Panc1 (cell line): ENCODE data around the gene TBX5. TPM values are rescaled to one million over a fixed set of nuclear protein-coding genes. Genes with fewer than 3 reads are reported as not detected.

Source experiments
- ATAC-seq: fragments of 200-7000 bp; cut with Tn5 transposase; 2 replicates; pipeline ENCODE4 v1.9.1; 2020; ENCODE audit warnings: mild to moderate bottlenecking, moderate library complexity
- BruUV-seq: library from RNA; stranded (reverse); fragments of 400-500 nt; replicated peaks from 2 replicates; lab custom pipeline; 2021; lab: Mats Ljungman, UMichigan
- CTCF ChIA-PET: fragments of 300-600 bp; sonication (Branson Sonifier 250); formaldehyde crosslinking; loops from one replicate; lab custom pipeline; 2022; ENCODE audit warnings: antibody characterized with exemption; lab: Charles Lee
- POLR2A ChIA-PET: fragments of 300-600 bp; sonication (Branson Sonifier 250); formaldehyde crosslinking; loops from one replicate; lab custom pipeline; 2022; ENCODE audit warnings: antibody characterized with exemption; lab: Charles Lee
- DNase-seq: peaks from one replicate; pipeline ENCODE4 v3.0.0-alpha.2; 2010; ENCODE audit warnings: low read depth, low spot score
- H3K27ac ChIP-seq: 2 replicates; pipeline ENCODE4 v1.5.1; 2011; ENCODE audit warnings: mild to moderate bottlenecking, low read length, inconsistent platforms
- H3K27me3 ChIP-seq: fragments of 200-500 bp; sonication (Bioruptor generic); 2 replicates; pipeline ENCODE4 v1.6.0; 2014; ENCODE audit warnings: low read length, inconsistent platforms; ENCODE audit not compliant: control insufficient read depth, insufficient read depth
- H3K36me3 ChIP-seq: fragments of 200-500 bp; sonication (Bioruptor generic); 2 replicates; pipeline ENCODE4 v1.5.1; 2014; ENCODE audit warnings: inconsistent platforms, mild to moderate bottlenecking, low read length, moderate library complexity; ENCODE audit not compliant: control insufficient read depth, insufficient read depth
- H3K4me1 ChIP-seq: 2 replicates; pipeline ENCODE4 v1.5.1; 2011; ENCODE audit warnings: inconsistent platforms, mild to moderate bottlenecking, low read length, moderate library complexity; ENCODE audit not compliant: control insufficient read depth, insufficient read depth
- H3K4me3 ChIP-seq, 2 experiments: 2 replicates each; pipeline ENCODE4 v1.5.1; 2011 to 2012; ENCODE audit warnings: low read depth in 2 of 2, low read length in 2 of 2, mild to moderate bottlenecking in 2 of 2, inconsistent platforms in 1 of 2, moderate library complexity in 1 of 2
- H3K9me3 ChIP-seq: fragments of 200-500 bp; sonication (Bioruptor generic); 2 replicates; pipeline ENCODE4 v1.5.1; 2014; ENCODE audit warnings: low read depth, mild to moderate bottlenecking, inconsistent platforms, low read length, moderate library complexity; ENCODE audit not compliant: control insufficient read depth, insufficient read depth
- POLR2AphosphoS5 ChIP-seq: IDR thresholded peaks from 2 replicates; pipeline ENCODE4 v1.6.1; 2012; ENCODE audit warnings: mild to moderate bottlenecking, low read depth, low read length, moderate library complexity
- REST ChIP-seq, 2 experiments: IDR thresholded peaks; 2 replicates each; pipeline ENCODE4 v1.6.1; 2011 to 2012; ENCODE audit warnings: low read depth in 2 of 2, control low read depth in 1 of 2, low read length in 1 of 2, mild to moderate bottlenecking in 1 of 2, moderate library complexity in 1 of 2; ENCODE audit not compliant: insufficient read depth in 1 of 2
- SIN3A ChIP-seq: IDR thresholded peaks from 2 replicates; pipeline ENCODE4 v1.6.1; 2012; ENCODE audit warnings: low read depth, mild to moderate bottlenecking, low read length, moderate library complexity, borderline replicate concordance; ENCODE audit not compliant: insufficient read depth
- TCF7L2 ChIP-seq: IDR thresholded peaks from 2 replicates; pipeline ENCODE4 v1.6.1; 2011; ENCODE audit warnings: mild to moderate bottlenecking, low read depth, low read length, inconsistent platforms
- in situ Hi-C: cut with HindIII; loops from 2 replicates; pipeline ENCODE4 v1.10.0; 2016; ENCODE audit warnings: low sequenced_read_pairs, low pct_unique_long_range_greater_than_20kb
- intact Hi-C: fragments of 100-400 bp; cut with micrococcal nuclease; formaldehyde crosslinking; loops from one replicate; pipeline ENCODE4 v1.10.0; 2022; ENCODE audit not compliant: unreplicated experiment
- total RNA-seq: library from RNA; stranded (reverse); gene quantifications from one replicate; pipeline ENCODE4 v1.2.1, GENCODE V29; 2021; ENCODE audit not compliant: unreplicated experiment
- TF ChIP-seq, protein P1 (sequence below): fragments of 450-650 bp; IDR thresholded peaks from 2 replicates; pipeline ENCODE4 v1.5.1; 2017; ENCODE audit warnings: mild to moderate bottlenecking

The TBX5 gene
- total RNA-seq, 1 experiment from 2014 or later, result not detected

GRCh38 chr12:114343585-114344302, 62.2 kb downstream of the TBX5 start:
- no peak for ATAC-seq

DNA sequence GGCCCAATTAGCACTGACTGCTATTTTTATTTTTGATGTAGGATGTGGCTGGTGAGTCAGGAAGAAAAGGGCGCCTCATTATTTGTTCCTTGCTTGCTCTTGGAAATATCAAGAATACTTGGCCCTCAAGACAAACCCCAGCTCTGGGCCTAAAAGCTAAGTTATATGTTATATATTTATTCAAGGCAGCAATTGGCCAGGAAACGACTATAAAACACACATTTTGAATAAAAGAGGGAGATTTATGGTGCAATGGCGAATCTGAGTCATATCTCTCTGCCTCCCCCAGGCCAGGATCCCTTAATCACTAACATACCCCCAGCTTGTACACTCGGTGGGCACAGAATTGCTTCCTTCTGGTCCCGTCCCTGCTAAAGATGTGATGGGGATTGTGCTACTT, 63.3 kb downstream of the TBX5 start:
- in situ Hi-C loops (no loop called here), intact Hi-C loops (no loop called here)
- BruUV-seq, result no TSS peak
- ATAC-seq (no peak), DNase-seq (no peak)
- Histone ChIP-seq H3K4me1 (no peaks in the 10 kb centered on the region), H3K4me3 (no peak overlapping the region), H3K36me3 (no peaks in the 10 kb centered on the region), H3K27ac (no peak overlapping the region), H3K9me3 (no peaks in the 10 kb centered on the region), H3K27me3 (no peaks in the 10 kb centered on the region)
- CTCF ChIA-PET, result no interaction called here
- POLR2A ChIA-PET, result no interaction called here
- no peak for TF ChIP-seq SIN3A
- no peak for TF ChIP-seq REST (IDR thresholded peaks at IDR 0.05; ENCODE audit: insufficient read depth in 1 of 2, low read depth in 2 of 2, low read length in 1 of 2)
- no peak for TF ChIP-seq POLR2AphosphoS5
- TF ChIP-seq, protein P1, sequence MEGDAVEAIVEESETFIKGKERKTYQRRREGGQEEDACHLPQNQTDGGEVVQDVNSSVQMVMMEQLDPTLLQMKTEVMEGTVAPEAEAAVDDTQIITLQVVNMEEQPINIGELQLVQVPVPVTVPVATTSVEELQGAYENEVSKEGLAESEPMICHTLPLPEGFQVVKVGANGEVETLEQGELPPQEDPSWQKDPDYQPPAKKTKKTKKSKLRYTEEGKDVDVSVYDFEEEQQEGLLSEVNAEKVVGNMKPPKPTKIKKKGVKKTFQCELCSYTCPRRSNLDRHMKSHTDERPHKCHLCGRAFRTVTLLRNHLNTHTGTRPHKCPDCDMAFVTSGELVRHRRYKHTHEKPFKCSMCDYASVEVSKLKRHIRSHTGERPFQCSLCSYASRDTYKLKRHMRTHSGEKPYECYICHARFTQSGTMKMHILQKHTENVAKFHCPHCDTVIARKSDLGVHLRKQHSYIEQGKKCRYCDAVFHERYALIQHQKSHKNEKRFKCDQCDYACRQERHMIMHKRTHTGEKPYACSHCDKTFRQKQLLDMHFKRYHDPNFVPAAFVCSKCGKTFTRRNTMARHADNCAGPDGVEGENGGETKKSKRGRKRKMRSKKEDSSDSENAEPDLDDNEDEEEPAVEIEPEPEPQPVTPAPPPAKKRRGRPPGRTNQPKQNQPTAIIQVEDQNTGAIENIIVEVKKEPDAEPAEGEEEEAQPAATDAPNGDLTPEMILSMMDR, result no peak
- no peak for TF ChIP-seq TCF7L2

More at GRCh38 chr12:114343585-114344302, 62.2 kb downstream of the TBX5 start:
- ChIA-PET CTCF (no interaction called here), POLR2A (no interaction called here)
- intact Hi-C loops, result no loop called here
- no peak for TF ChIP-seq REST (IDR thresholded peaks at IDR 0.05; ENCODE audit: insufficient read depth in 1 of 2, low read depth in 2 of 2, low read length in 1 of 2)
- TF ChIP-seq TCF7L2, result no peak
- no peak for TF ChIP-seq POLR2AphosphoS5
- TF ChIP-seq, protein P1, result no peak
- TF ChIP-seq SIN3A, result no peak
- H3K27ac ChIP-seq, result no peak overlapping the region
- H3K36me3 ChIP-seq, result no peaks in the 10 kb centered on the region
- H3K4me3 ChIP-seq, result no peak overlapping the region
- in situ Hi-C loops, result no loop called here
- BruUV-seq, result no TSS peak
- no peaks in the 10 kb centered on the region for H3K9me3 ChIP-seq
- DNase-seq, result no peak
- H3K27me3 ChIP-seq, result no peaks in the 10 kb centered on the region
- H3K4me1 ChIP-seq, result no peaks in the 10 kb centered on the region
